ENCODE results near the gene DYRK1A.

DYRK1A gene

DNA sequence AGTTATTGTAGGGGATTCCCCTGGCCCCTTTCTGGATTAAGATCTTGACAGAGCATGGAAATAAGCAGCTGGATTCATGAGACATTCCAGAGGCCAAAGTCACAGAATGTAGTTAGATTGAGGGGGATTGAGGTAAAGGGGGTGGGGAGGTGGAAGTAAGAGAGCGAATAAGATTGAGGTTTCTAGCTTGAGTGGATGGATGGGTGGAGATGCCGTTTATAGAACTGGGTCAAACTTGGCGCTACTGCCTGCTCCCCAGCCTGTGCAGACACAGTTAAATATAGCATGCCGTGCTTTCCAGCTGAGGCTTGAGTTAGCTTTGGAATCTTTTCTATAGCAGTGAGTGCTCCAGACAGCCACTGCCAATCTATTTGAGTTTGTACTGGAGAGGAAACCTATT, 85.7 kb downstream of the DYRK1A start:
- peak; percentile 93 for DNase-seq

DNA sequence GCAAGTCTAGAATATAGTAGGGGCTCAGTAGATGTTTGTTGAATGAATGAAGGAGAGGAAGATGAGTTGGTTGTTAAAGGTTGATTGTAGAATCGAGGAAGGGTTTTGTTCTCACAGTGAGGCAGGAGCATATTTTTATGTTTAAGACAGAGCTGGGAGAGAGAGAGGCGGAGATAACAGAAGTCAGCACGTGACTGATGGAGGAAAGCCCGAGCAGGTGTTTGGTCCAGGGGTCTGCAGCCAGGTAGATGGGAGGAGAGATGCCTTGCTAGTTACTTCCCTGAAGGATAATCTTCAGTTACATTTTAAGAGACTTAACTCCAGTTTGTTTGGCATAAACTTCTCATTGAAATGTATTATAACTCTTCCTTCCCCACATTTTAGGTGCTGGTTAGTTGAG, 86.8 kb downstream of the DYRK1A start:
- no peak for DNase-seq

DNA sequence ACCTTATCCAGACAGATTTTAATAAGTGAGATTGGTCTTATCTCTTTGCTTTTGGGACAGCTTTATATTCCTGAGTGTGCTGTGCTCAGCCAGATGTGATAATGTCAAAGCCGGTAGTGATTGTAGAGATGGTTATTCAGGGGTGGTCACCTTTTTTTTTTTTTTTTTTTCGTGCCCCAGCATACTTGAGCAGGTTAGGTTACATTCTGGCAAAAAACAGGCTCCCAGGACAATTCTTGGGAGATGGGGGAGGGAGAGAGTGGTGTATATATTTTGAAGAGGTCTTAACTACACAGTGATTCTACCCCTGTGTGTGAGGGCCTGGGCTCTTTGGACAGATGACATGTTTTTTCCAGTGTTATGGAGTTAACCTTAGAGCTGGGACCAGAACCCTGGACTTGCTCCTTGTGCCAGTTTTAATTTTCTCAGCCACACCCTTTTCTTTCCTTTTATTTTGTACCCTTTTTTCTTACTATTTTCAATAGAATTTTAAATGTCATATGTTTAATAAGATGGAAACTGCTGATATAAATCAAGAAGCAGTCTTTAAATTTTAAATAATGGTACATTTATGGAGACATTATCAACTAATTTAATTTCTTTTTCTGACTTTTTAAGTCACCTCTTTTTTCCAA, 88.4 kb downstream of the DYRK1A start:
- DNase-seq: no peak

DNA sequence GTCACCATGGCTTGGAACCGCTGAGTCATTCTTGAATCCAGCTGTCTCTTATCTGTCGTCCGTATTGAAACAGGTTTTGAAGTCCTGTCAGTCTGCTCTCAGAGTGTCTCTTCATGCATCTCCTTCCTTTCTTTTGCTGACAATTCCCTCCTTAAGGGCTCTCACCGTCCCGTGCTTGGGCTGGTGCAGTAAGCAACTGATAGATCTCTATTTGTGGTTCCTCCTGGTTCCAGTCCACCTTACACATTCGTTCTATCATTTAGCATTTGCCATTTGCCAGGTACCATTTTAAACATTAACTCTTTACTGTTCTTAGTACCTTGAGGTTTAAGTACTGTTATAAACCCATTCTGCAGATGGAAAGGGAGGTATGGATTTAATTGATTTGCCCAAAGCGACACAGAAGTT, 88.9 kb downstream of the DYRK1A start:
- DNase-seq: no peak

DNA sequence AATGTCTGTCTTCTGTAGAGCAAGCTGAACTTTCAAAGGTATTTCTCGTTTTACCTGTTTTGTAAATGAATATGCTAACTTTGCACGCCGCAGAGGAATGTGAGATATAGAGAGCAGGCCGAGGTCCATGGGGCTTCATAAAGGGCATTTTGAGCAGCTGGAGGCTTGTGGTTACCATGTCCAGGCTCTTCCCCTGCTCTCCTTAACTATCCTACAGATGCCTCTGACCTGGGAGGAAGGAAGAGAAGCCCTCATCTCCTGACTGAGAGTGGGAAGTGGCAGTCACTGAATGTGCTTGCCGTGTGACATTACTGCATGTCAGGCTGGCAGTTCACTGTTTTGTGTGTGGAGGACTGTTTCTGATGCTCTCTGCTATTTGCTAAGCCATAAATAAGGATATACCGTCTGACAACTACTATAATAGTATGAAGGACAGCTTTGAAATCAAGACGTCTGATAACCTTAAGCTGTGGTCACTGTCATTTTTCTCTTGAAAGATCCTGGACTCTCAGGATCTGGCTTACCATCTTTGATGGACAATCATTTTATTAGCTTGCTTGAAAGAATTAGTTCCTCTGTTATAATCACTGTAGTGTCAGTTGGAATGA, 92.2 kb downstream of the DYRK1A start:
- DNase-seq: no peak

DNA sequence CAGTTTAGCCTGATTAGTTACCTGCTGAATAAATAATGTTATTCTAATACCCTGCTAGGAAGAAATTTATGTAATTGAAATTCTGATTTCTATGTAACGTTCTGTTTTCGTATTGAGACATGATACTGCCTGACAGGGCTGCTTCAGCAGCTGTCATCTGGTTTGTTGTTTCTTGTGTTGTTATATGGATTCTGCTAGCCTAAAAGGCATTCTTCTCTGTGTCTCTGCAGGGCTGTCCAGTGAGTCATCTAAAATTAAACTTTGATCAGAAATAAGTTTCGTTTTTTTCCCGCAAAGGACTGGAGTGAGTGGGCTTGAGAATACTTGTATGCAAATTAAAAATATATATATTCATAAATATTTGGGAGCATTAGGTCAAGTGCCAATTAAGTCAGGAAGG, 93.0 kb downstream of the DYRK1A start:
- DNase-seq: peak; percentile 75

DNA sequence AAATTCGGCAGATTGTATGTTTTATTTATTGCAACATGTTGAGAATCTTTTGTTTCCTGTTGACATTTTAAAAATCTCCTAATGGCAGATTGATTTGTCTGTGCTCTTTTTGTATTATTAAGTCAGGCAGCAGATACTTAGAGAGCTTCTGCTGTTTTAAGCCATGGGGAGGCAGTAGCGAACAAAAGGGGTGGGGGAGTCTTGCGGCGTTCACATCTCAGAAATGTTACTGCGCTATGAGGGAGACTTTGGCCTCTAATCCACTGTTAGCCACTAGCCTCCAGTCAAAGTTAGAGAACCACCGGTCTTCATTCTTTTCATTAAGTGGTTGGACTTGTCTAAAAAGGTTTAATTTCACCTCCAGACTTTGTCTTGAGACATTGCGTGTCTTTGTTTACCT, 93.6 kb downstream of the DYRK1A start:
- no peak for DNase-seq

DNA sequence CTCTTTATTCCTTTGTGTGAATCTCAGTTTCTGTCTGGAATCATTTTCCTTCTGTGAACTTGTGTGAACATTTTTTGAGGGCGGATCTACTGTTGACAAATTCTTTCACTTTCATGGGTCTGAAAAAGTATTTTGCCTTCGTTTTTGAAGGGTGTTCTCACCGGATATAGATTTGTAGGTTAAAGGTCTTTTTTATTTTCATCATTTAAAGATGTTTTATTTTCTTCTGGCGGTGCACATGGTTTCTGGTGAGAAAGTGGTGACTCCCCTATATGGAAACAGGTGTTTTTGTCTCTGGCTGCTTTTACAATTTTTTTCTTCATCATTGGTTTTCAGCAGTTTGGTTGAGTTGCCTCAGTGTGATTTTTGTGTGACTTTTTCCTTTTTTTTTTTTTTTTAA, 94.9 kb downstream of the DYRK1A start:
- peak; percentile 57 for DNase-seq

DNA sequence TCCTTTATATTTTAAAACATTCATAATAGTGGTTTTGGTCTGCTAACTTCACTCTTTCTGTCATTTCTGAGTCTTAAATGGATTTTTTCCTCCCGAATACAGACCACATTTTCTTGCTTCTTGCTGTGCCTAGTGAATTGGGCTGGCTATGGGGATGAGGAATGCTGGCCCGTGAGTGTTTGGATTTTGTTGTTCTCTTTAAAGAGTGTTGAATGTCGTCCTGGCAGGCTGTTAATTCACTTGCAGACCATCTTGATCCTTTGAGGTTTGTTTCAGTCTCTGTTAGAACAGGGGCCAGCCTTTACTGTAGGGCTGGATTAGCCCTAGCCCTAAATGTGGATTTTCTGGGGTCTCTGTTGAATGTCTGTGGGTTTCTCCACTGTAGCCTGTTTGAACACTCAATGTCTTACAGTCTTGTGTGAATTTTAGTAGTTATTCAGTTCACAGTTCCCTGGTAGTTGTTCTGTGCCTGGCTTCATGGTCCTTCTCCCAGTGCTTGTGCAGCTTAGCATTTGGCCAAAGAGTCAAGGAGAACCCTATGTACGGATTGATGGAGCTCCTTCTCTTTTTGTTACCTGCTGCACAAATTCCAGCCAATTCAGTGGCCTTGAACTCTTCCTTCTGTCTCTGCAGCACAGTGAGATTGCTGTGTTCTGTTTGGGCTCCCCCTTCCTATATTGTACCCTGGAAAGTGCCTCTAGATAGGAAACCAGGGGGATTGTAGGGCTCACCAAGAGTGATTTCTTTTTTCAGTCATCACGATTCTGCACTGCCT, 95.7 kb downstream of the DYRK1A start:
- no peak for DNase-seq

DNA sequence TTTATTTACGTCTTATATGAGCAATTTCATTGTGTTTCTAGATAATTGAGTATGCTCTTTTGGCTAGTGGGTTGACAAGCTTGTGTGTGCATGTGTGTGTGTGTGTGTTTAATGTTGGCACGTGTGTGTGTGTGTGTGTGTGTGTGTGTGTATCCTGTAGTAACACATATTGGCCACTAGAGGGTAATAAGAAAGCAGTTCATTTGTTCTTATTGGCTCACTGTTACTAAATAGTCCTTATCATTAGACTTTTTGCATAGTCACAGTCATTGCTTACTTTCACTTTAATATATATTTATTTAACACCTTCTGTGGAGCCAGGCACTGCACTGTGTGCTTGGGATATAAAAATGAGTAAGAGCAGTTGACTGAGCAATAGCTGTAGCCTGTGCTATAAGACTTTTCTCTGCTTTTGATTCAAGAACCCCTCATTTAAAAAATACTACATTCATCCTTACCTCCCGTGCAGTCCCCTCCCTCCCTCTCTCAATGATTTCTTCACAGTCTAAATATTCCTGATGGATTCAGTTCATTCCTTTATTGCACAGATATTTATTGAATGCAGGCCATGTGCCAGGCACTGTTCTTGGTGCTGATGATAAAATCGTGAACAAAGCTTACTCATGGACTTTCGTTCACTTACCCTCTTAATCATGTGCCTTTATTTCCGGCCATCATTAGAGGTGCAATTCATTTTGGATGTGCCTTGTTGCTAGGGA, 96.7 kb downstream of the DYRK1A start:
- peak; percentile 68 for DNase-seq

DNA sequence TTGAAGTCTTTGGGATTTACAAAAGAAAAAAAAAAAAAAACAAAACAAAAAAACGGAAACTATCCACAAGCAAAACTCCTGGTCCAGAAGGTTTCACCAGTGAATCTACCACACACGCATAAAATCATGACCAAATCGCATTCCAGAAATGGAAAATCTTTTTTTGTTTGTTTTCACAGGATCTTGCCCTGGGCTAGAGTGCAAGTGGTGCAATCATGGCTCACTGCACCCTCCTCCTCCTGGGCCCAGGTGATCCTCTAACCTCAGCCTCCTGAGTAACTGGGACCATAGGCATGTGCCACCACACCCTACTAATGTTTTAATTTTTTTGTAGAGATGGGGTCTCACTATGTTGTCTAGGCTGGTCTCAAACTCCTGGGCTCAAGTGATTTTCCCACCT, 100.5 kb downstream of the DYRK1A start:
- DNase-seq: no peak

DNA sequence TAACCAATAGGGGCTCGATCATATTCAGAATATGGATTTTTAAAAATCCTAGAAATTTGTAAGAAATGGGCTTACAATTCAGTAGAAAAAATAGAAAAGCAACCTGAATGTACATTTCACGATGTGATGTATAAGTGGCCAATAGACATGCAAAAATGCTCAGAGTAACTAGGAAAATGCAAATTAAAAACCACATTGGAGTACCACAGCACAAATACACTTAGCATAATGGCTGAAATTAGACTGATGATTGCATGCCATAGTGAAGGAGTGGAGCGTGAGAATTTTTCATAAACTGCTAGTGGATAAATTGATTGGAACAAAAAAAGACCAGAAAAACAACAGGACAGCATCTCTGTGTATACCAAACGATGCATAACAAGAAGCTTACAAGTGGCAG, 102.3 kb downstream of the DYRK1A start:
- no peak for DNase-seq

DNA sequence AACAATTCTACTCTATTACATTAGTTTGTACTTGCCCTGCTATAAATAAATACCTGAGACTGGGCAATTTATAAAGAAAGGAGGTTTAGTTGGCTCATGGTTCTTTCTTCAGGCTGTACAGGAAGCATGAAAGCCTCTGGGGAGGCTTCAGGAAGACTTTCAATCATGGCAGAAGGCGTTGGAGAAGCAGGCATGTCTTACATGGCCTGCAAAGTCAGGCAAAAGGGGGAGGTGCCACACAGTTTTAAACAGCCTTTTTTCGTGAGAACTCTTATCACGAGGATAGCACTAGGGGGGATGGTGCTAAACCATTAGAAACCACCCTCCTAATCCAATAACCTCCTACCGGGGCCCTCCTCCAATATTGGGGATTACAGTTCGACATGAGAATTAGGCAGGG, 102.9 kb downstream of the DYRK1A start:
- DNase-seq: no peak

DNA sequence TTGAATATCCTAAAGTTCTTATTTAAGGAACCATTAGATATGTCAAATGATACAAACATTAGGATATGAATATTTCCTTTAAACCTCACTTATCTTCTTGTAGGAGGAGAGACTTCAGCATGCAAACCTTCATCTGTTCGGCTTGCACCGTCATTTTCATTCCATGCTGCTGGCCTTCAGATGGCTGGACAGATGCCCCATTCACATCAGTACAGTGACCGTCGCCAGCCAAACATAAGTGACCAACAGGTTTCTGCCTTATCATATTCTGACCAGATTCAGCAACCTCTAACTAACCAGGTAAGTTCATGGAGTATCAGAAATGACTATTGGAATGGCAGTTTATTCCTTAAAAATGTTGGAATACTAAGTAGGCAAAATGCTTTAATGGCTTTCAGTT, 106.0 kb downstream of the DYRK1A start:
- DNase-seq: no peak

DNA sequence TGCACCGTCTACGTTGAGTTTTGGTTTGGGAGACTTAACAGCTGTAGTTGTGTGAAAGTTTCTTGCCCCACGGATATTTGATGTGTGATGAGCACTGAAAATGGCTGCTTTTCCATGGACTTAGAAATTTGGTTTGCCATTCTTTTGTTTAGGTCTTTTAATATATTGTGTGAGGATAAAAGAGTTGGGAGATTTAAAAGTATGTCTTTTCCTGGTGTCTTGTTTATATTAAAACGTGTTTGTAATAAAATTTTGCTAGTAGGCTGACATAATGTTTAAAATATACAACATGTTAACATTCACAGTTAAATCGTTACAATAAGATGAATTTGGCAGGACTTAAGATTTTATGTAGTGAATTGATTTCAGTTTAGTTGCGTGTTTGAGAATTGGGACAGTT, 106.9 kb downstream of the DYRK1A start:
- no peak for DNase-seq

DNA sequence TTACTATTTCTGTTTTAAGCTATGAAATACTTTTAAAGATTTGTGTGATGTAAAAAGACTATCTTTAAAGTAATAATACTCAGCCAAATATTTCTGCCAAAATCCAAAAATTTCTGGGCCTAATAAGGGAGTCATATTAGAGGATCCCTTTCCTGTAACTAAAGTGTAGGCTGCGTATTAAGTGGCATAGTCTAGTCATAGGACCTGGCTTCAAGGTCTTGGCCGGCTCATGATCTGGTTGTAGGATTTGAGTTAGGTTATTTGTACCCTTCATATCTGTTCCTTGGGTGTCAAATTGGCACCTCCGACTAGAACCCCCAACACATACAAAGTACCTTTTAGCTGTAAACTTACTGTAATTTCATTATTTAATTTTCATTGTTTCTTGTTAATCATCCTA, 107.8 kb downstream of the DYRK1A start:
- no peak for DNase-seq

DNA sequence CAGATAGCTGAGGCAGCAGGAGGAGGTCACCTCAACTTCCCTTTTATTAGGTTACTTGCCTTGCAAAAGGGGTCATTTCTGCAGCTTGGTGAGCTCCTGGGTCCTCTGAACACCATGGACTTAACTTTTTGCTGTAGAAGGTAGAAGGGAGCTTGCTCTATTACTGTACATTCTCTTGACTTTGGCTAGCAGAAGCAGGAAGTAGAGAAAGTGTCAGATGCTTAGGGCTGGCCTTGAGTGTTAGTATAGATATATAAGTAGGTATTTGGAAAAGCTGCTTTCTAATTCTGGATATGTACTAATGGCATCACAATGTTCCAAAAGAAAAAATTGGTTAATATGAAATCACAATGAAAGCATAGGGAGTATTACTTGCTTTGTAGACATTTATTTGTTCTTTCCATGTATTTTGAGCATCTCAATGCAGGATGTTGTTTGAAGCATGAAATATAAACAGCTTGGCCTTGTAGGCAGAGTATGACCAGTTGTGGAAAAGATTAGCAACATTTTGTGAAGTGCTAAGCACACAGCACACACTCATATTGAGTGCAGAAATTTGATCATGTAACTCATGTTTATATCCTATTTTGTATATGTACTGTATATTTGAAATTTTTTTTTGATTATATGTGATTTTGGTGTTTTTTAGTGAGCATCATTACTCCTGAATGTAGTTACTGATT, 108.8 kb downstream of the DYRK1A start:
- DNase-seq: no peak

DNA sequence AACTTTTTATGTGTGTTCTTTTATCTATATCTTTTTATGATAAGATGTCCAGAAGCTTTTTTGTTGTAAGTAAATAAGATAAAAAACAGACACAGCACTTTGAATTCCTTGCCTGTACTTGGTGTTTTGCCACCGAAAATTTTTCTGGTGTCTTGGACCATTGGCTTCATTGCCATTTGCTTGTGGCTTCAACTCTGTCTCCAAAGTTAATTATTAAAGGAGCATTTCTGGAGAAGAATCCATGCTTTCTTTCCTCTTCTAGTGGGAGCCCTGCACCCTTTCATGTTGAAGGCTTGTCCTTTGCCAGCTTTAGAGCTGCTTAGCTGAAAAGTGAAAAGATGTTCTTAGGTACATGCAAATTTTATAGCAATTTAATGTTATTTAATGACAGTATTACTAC, 112.2 kb downstream of the DYRK1A start:
- DNase-seq: no peak

DNA sequence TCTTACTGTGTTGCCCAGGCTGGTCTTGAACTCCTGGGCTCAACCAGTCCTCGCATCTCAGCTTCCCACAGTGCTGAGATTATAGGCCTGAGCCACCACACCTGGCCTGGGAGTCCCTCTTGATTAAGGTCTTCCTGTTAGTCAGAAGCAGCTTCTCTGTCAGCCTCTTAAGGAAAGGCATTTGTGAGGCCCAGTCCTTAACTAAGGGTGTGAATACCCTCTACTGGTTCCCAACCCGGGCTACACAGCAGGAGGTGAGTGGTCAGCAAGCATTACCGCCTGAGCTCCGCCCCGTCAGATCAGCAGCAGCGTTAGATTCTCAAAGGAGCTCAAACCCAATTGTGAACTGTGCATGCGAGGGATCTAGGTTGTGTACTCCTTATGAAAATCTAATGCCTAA, 117.2 kb downstream of the DYRK1A start:
- no peak for DNase-seq

DNA sequence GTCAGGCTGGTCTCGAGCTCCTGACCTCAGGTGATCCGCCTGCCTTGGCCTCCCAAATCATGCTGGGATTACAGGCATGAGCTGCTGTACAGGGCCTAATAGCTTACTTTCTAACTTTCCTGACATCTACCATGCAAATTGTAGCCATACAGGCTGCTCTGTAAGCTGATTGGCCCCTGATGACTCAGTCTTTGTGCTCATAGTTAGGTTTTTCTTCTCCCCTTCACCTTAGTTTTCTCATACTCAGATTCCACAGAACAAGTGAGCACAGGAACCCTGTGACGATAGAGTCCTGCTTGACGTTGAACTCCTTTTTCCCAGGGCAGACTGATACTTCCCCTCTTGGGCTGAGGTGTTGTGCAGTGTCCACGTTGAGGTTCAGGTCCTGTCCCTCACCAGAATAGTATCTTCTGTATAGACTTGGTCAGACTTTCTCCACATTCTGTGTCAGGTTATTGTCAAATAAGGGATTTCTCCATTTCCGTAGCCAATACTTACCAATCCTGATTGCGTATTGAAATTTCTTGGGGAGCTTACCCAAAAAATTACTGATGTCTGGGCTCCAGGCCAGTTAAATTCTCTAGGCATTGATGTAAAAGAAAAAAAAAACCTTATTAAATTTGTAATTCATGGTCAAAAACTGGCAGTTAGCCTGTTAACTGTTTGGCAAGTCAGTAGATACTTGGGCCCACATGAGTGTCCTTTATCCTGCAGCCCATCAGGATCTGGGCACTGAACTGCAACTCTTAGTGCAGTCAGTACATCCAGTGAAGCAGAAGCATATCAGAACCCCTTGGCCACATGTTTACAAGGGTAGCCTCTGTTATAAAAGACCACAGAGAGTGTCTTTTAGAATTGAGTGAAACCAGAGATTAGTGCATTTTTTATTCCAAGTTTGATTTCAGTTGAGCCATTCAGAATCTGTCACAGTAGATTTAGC, 118.2 kb downstream of the DYRK1A start:
- DNase-seq: no peak

DNA sequence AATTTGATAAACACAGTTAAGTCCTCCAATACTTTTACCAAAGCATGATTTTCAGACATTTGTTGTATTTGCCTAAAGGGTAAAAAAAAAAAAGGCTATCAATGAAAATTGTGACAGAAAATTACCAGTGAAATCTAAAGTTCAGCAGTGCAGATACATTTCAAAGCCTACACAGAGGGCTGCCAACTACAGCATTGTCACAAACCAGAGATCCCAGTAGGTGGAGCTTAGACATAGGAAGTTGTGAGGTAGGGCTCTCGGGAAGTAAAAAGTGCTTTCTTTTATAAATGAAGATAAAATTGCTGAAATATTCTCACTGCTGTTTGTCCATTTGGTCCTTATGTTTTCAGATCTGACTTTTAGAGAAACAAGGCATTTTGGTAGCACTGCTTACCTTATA, 123.0 kb downstream of the DYRK1A start:
- DNase-seq: no peak

DNA sequence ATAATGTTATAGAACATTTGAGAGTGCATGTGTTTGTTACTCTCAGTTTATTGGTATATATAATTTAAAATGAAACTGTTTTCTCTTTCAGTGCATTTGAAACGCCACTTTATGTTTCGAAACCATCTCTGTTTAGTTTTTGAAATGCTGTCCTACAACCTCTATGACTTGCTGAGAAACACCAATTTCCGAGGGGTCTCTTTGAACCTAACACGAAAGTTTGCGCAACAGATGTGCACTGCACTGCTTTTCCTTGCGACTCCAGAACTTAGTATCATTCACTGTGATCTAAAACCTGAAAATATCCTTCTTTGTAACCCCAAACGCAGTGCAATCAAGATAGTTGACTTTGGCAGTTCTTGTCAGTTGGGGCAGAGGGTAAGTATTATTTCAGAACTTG, 123.5 kb downstream of the DYRK1A start:
- no peak for DNase-seq

All from EL (cell line).